WTC11 (cell line): ENCODE data around the gene FBXO24. TPM values are rescaled to one million over a fixed set of nuclear protein-coding genes. Genes with fewer than 3 reads are reported as not detected.

Experiments
- ATAC-seq: fragments of 200-7000 bp; cut with Tn5 transposase; 2 replicates; pipeline ENCODE4 v1.10.0; 2021; ENCODE audit warnings: mild to moderate bottlenecking, moderate library complexity
- CTCF ChIA-PET: fragments of 300-600 bp; sonication (Branson Sonifier 250); formaldehyde crosslinking; loops from one replicate; lab custom pipeline; 2021; ENCODE audit warnings: antibody characterized with exemption; lab: Charles Lee
- POLR2A ChIA-PET: fragments of 350-600 bp; sonication (Branson Sonifier 250); formaldehyde crosslinking; loops from one replicate; lab custom pipeline; 2021; ENCODE audit warnings: antibody characterized with exemption; lab: Charles Lee
- DNase-seq: peaks from one replicate; pipeline ENCODE4 v3.0.0; 2021; ENCODE audit warnings: low spot score
- H3K27ac Mint-ChIP-seq: 2 replicates; pipeline ENCODE4 v1.8.0; 2021; ENCODE audit warnings: mixed read lengths
- H3K27me3 Mint-ChIP-seq: 2 replicates; pipeline ENCODE4 v1.8.0; 2021; ENCODE audit warnings: low read depth, mild to moderate bottlenecking, moderate library complexity, mixed read lengths
- H3K36me3 Mint-ChIP-seq: 2 replicates; pipeline ENCODE4 v1.8.0; 2021; ENCODE audit warnings: mixed read lengths
- H3K4me1 Mint-ChIP-seq: 2 replicates; pipeline ENCODE4 v1.8.0; 2022; ENCODE audit warnings: mixed read lengths
- H3K4me3 Mint-ChIP-seq: 2 replicates; pipeline ENCODE4 v1.8.0; 2021; ENCODE audit warnings: mild to moderate bottlenecking, moderate library complexity, mixed read lengths
- H3K9me3 Mint-ChIP-seq: 2 replicates; pipeline ENCODE4 v1.8.0; 2021; ENCODE audit warnings: mixed read lengths
- ATF2 ChIP-seq: sonication (generic); formaldehyde crosslinking; IDR thresholded peaks from 2 replicates; pipeline ENCODE4 v1.8.1; 2022; ENCODE audit warnings: low read depth, missing genetic modification reagents, borderline replicate concordance
- ATF6 ChIP-seq: sonication (generic); formaldehyde crosslinking; IDR thresholded peaks from 2 replicates; pipeline ENCODE4 v1.8.1; 2023; ENCODE audit warnings: mild to moderate bottlenecking, missing genetic modification reagents
- CTCF ChIP-seq: fragments of 200-600 bp; IDR thresholded peaks from 2 replicates; pipeline ENCODE4 v1.8.0; 2022; ENCODE audit warnings: antibody characterized with exemption
- FOXK1 ChIP-seq: sonication (generic); formaldehyde crosslinking; IDR thresholded peaks from 2 replicates; pipeline ENCODE4 v1.8.0; 2022; ENCODE audit warnings: mild to moderate bottlenecking, moderate library complexity, missing genetic modification reagents
- FOXP4 ChIP-seq: sonication (generic); formaldehyde crosslinking; IDR thresholded peaks from 2 replicates; pipeline ENCODE4 v1.8.0; 2022; ENCODE audit warnings: mild to moderate bottlenecking, missing genetic modification reagents
- GTF2I ChIP-seq: fragments of 250-450 bp; sonication (Bioruptor Pico); conservative IDR thresholded peaks from 2 replicates; pipeline ENCODE4 v1.4.0; 2021; ENCODE audit warnings: mild to moderate bottlenecking
- JUN ChIP-seq: sonication (generic); formaldehyde crosslinking; IDR thresholded peaks from 2 replicates; pipeline ENCODE4 v1.8.0; 2023; ENCODE audit warnings: mild to moderate bottlenecking, missing genetic modification reagents
- MAX ChIP-seq: sonication (generic); formaldehyde crosslinking; IDR thresholded peaks from 2 replicates; pipeline ENCODE4 v1.8.0; 2022; ENCODE audit warnings: mild to moderate bottlenecking, missing genetic modification reagents
- MXD4 ChIP-seq: fragments of 250-450 bp; sonication (Bioruptor Pico); IDR thresholded peaks from 2 replicates; pipeline ENCODE4 v1.8.0; 2021; ENCODE audit warnings: mild to moderate bottlenecking, moderate library complexity, borderline replicate concordance
- NFYB ChIP-seq: sonication (generic); formaldehyde crosslinking; conservative IDR thresholded peaks from 2 replicates; pipeline ENCODE4 v1.8.0; 2022; ENCODE audit warnings: low read depth, missing genetic modification reagents
- PREB ChIP-seq: sonication (generic); formaldehyde crosslinking; IDR thresholded peaks from 2 replicates; pipeline ENCODE4 v1.8.1; 2022; ENCODE audit warnings: mild to moderate bottlenecking, missing genetic modification reagents, moderate library complexity, borderline replicate concordance
- PRRX2 ChIP-seq: fragments of 250-450 bp; sonication (Bioruptor Pico); IDR thresholded peaks from 2 replicates; pipeline ENCODE4 v1.8.0; 2021; ENCODE audit warnings: mild to moderate bottlenecking
- TCF7 ChIP-seq: sonication (generic); formaldehyde crosslinking; IDR thresholded peaks from 2 replicates; pipeline ENCODE4 v1.8.0; 2022; ENCODE audit warnings: mild to moderate bottlenecking, low read depth, missing genetic modification reagents, moderate library complexity
- USF1 ChIP-seq: sonication (generic); formaldehyde crosslinking; IDR thresholded peaks from 2 replicates; pipeline ENCODE4 v1.8.0; 2022; ENCODE audit warnings: mild to moderate bottlenecking, missing genetic modification reagents
- ZNF416 ChIP-seq: fragments of 250-450 bp; sonication (Bioruptor Pico); IDR thresholded peaks from 2 replicates; pipeline ENCODE4 v1.9.0; 2021; ENCODE audit warnings: mild to moderate bottlenecking, inconsistent platforms
- ZNF532 ChIP-seq: fragments of 250-450 bp; sonication (Bioruptor Pico); IDR thresholded peaks from 2 replicates; pipeline ENCODE4 v1.9.0; 2021; ENCODE audit warnings: mild to moderate bottlenecking, borderline replicate concordance
- total RNA-seq: library from RNA; stranded (reverse); gene quantifications from 3 replicates; pipeline ENCODE4 v1.2.3, GENCODE V29; 2021

Gene FBXO24
- total RNA-seq, 1 experiment from 2014 or later: 0.70 TPM

GRCh38 chr7:100567031-100567730 is 18.9 kb upstream of the FBXO24 start:
- H3K27me3 Mint-ChIP-seq: peaks cover 11% of the 10 kb centered on the region
- no peaks in the 10 kb centered on the region for H3K36me3 Mint-ChIP-seq
- DNase-seq: no peak
- no peak for ATAC-seq
- no peaks in the 10 kb centered on the region for H3K9me3 Mint-ChIP-seq
- TF ChIP-seq GTF2I (CRISPR knock-in tag): no peak
- TF ChIP-seq TCF7 (CRISPR knock-in tag): no peak
- TF ChIP-seq ZNF532: no peak
- TF ChIP-seq MXD4 (CRISPR knock-in tag): no peak
- no peak for TF ChIP-seq JUN
- TF ChIP-seq PREB: no peak
- no peak for TF ChIP-seq NFYB (CRISPR knock-in tag)
- TF ChIP-seq ATF2 (CRISPR knock-in tag): no peak
- TF ChIP-seq FOXP4 (CRISPR knock-in tag): no peak
- TF ChIP-seq CTCF: no peak
- no peak for TF ChIP-seq ZNF416 (CRISPR knock-in tag)
- ChIA-PET POLR2A (interaction anchor here (1.4 kb wide), 1 partner anchor 28 kb away, joined by 4 read pairs; the partner anchor contains the start of gene AGFG2), CTCF (interaction anchor here (1.2 to 2.5 kb wide), 4 partner anchors 19 to 101 kb away, joined by 5 to 14 read pairs (median 7); partner anchors contain the start of genes FBXO24, LRCH4 and PCOLCE)
- H3K4me3 Mint-ChIP-seq: no peak overlapping the region
- no peak overlapping the region for H3K27ac Mint-ChIP-seq
- peaks cover 42% of the 10 kb centered on the region for H3K4me1 Mint-ChIP-seq

- Mint-ChIP-seq H3K27me3 (peaks cover 11% of the 10 kb centered on the region), H3K27ac (no peak overlapping the region), H3K36me3 (no peaks in the 10 kb centered on the region), H3K4me1 (peaks cover 46% of the 10 kb centered on the region), H3K4me3 (no peak overlapping the region), H3K9me3 (no peaks in the 10 kb centered on the region)
- no peak for DNase-seq
- POLR2A ChIA-PET: interaction anchor here (1.4 kb wide), 1 partner anchor 29 kb away, joined by 4 read pairs; the partner anchor contains the start of gene AGFG2
- CTCF ChIA-PET: interaction anchor here (1.2 to 2.5 kb wide), 3 partner anchors 18 to 102 kb away, joined by 6 to 14 read pairs (median 8); partner anchors contain the start of genes FBXO24 and LRCH4
- no peak for ATAC-seq
- TF ChIP-seq FOXK1 (CRISPR knock-in tag) (no peak), ATF6 (CRISPR knock-in tag) (no peak), USF1 (CRISPR knock-in tag) (no peak), MAX (CRISPR knock-in tag) (no peak), PRRX2 (CRISPR knock-in tag) (no peak)
Measured at GRCh38 chr7:100567751-100568175, 18.4 kb upstream of the FBXO24 start.
